Gastrocnemius medialis (tissue), 4 donors: ENCODE results near the gene FGD4.

Experiments
- CTCF ChIP-seq, 5 experiments: fragments of 450-650 bp in 3 of 5; fragments of 200-600 bp in 2 of 5; sonication (generic) in 2 of 5; IDR thresholded peaks in 4 of 5; conservative IDR thresholded peaks in 1 of 5; 1 replicate in 4 of 5; 2 replicates in 1 of 5; pipeline ENCODE4 v1.5.1; 2016 to 2019; ENCODE audit warnings: antibody characterized with exemption in 5 of 5, mild to moderate bottlenecking in 3 of 5, moderate library complexity in 3 of 5
- POLR2A ChIP-seq, 2 donors: fragments of 450-650 bp; IDR thresholded peaks; one replicate each; pipeline ENCODE4 v1.6.1; 2017; ENCODE audit warnings: antibody characterized with exemption in 2 of 2, mild to moderate bottlenecking in 2 of 2, moderate library complexity in 2 of 2

- TF ChIP-seq CTCF (IDR thresholded peaks at IDR 0.05 in 4 of 5, conservative IDR thresholded peaks at IDR 0.05 in 1 of 5) (no peak), POLR2A (IDR thresholded peaks at IDR 0.05) (no peak)
These were observed 32.0 kb upstream of the FGD4 start for GRCh38 chr12:32367381-32367780.
